Colonic mucosa (tissue), 4 donors: Measurements from ENCODE around the gene CRMP1. TPM values are rescaled to one million over a fixed set of nuclear protein-coding genes. Genes with fewer than 3 reads are reported as not detected.

Experiments used
- DNase-seq: peaks from one replicate; pipeline ENCODE4 v3.0.0-alpha.2; 2020
- H3K27ac ChIP-seq: fragments of 200-600 bp; one replicate; pipeline ENCODE4 v1.8.0; 2021
- H3K27me3 ChIP-seq: fragments of 200-600 bp; one replicate; pipeline ENCODE4 v1.8.0; 2021
- H3K36me3 ChIP-seq: fragments of 200-600 bp; one replicate; pipeline ENCODE4 v1.8.0; 2021
- H3K4me1 ChIP-seq: fragments of 200-600 bp; one replicate; pipeline ENCODE4 v1.8.0; 2021; ENCODE audit warnings: mild to moderate bottlenecking
- H3K4me3 ChIP-seq: fragments of 200-600 bp; one replicate; pipeline ENCODE4 v1.8.0; 2021
- H3K9ac ChIP-seq, 2 donors: one replicate each; pipeline ENCODE4 v1.7.0; 2013; ENCODE audit warnings: control low read depth in 2 of 2, low read depth in 2 of 2, low read length in 2 of 2
- H3K9me3 ChIP-seq: fragments of 200-600 bp; one replicate; pipeline ENCODE4 v1.8.0; 2021
- intact Hi-C: fragments of 100-400 bp; cut with DNase I; formaldehyde crosslinking; loops from one replicate; pipeline ENCODE4 v1.14.1; 2022
- total RNA-seq, 2 donors: library from RNA; stranded (reverse); fragmentation: NEBNext Ultra II Directional in 1 of 2; extraction: Animal tissue kit (Norgen Biotek cat#: 25700) in 1 of 2; gene quantifications; one replicate each; pipeline ENCODE4 v1.2.1, GENCODE V29; 2021
- TF ChIP-seq, protein P1 (sequence below): fragments of 200-600 bp; IDR thresholded peaks from one replicate; pipeline ENCODE4 v1.8.0; 2022; ENCODE audit warnings: antibody characterized with exemption, mild to moderate bottlenecking
- donor health status: healthy.
- donor health status: DM: no; HTN: no; CAD: no.
- donor health status: DM: no; HTN: no; CAD: no.

Gene CRMP1
- total RNA-seq, 2 donors from 2014 or later = 0.49 to 1.2 TPM

DNA sequence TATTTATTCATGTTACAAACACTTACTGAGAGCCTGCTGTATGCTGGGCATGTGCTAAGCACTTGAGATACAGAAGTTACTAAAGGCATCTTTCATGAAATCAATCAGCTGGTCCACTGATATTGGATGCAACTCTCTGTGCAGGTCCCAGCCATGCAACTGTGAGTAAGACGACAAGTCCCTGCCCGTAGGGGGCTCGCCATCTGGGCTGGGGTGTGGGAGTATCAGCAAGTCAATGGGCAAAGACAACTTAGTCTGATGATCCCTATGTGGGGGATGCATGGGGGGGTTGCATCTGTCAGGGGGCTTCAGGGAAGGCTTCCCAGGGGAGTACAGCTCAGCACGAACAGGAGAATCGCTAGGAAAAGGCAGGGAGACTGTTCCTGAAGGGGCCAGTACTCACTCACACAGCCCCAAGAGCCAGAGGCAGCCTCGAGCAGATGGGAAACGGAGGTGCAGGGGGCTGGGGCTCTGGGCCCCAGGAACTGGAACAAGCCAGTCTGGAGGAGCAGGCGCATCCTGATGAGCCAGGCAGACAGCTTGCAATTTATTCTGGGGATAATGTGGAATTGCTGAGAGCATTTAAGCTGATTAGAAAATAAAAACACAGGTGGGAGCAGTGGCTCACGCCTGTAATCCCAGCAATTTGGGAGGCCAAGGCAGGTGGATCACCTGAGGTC lies 40.2 kb downstream of the CRMP1 start:
- Histone ChIP-seq H3K4me3 (no peak overlapping the region), H3K27ac (no peak overlapping the region), H3K36me3 (no peaks in the 10 kb centered on the region), H3K27me3 (no peaks in the 10 kb centered on the region), H3K4me1 (no peaks in the 10 kb centered on the region), H3K9me3 (no peaks in the 10 kb centered on the region), H3K9ac (no peak overlapping the region)
- TF ChIP-seq, protein P1, sequence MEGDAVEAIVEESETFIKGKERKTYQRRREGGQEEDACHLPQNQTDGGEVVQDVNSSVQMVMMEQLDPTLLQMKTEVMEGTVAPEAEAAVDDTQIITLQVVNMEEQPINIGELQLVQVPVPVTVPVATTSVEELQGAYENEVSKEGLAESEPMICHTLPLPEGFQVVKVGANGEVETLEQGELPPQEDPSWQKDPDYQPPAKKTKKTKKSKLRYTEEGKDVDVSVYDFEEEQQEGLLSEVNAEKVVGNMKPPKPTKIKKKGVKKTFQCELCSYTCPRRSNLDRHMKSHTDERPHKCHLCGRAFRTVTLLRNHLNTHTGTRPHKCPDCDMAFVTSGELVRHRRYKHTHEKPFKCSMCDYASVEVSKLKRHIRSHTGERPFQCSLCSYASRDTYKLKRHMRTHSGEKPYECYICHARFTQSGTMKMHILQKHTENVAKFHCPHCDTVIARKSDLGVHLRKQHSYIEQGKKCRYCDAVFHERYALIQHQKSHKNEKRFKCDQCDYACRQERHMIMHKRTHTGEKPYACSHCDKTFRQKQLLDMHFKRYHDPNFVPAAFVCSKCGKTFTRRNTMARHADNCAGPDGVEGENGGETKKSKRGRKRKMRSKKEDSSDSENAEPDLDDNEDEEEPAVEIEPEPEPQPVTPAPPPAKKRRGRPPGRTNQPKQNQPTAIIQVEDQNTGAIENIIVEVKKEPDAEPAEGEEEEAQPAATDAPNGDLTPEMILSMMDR = no peak
- intact Hi-C loops = no loop called here
- no peak for DNase-seq

DNA sequence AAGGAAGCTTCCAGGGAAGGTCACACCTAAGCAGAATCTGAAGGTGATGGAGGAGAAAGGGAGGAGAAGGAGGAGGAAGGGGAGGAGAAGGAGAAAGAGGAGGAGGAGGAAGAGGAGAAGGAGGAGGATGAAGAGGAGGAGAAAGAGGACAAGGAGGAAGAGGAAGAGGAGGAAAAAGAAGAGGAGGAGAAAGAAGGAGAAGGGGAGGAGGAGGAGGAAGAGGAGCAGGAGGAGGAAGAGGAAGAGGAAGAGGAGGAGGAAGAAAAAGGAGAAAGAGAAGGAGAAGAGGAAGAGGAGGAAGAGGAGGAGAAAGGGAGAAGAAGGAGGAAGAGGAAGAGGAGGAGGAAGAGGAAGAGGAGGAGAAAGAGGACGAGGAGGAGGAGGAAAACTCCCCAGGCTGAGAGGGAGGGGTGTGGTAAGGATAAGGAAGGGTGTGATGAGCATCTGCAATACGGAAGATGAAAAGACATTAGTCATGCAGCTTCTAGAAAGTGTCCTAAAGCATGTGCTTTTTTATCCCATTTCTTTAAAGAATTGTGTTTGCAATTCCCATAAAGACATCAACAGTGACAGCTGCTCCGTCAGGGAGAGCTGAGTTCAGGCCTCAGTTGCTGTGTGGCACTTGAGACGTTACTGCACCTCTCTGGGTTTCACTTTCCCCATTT lies 41.1 kb downstream of the CRMP1 start:
- no peak overlapping the region for H3K27ac ChIP-seq
- H3K9ac ChIP-seq = no peak overlapping the region
- no peak for DNase-seq
- TF ChIP-seq, protein P1 = no peak
- no peaks in the 10 kb centered on the region for H3K4me1 ChIP-seq
- intact Hi-C loops = no loop called here
- no peaks in the 10 kb centered on the region for H3K9me3 ChIP-seq
- no peaks in the 10 kb centered on the region for H3K27me3 ChIP-seq
- H3K36me3 ChIP-seq = no peaks in the 10 kb centered on the region
- no peak overlapping the region for H3K4me3 ChIP-seq

DNA sequence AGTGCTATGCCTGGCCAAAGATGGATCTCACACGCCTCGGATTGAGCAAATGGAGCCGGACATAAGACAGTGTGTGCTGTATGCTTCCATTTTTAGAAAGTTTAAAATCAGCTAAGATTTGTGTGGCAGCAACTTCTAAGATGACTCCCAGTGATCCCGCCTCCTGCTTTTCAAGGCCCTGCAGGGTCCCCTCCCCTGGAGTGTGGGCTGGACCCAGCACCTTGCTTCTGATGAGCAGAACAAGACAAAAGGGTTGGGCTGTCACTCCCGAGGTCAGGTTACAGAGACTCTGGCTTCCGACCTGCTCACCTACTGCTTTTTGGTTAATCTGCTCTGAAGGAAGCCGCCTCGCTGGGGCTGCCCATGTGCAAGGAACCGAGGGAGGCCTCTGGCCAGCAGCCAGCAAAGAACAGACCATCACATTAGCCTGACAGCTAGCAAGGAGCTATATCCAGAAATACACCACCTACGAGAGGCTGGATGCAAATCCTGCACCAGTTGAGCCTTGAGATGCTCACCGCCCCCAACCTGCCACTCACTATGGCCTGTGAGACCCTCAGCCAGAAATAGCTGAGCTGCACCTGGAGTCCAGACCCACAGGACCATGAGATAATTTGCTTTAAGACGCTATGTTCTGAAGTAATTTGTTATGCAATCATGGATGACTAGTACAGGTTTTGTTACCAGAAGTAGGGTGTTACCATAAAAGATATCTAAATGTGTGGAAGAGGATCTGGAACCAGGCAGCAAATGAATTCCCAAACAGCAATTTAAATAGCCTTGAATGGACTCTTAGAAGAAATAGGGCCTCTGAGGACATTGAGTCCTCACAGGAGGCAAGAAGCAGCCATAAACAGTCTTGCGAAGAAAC lies 47.6 kb downstream of the CRMP1 start:
- Histone ChIP-seq H3K27me3 (no peaks in the 10 kb centered on the region), H3K36me3 (no peaks in the 10 kb centered on the region), H3K9me3 (no peaks in the 10 kb centered on the region), H3K4me1 (no peaks in the 10 kb centered on the region), H3K4me3 (no peak overlapping the region), H3K9ac (no peak overlapping the region), H3K27ac (no peak overlapping the region)
- TF ChIP-seq, protein P1 = no peak
- DNase-seq = no peak
- intact Hi-C loops = no loop called here

DNA sequence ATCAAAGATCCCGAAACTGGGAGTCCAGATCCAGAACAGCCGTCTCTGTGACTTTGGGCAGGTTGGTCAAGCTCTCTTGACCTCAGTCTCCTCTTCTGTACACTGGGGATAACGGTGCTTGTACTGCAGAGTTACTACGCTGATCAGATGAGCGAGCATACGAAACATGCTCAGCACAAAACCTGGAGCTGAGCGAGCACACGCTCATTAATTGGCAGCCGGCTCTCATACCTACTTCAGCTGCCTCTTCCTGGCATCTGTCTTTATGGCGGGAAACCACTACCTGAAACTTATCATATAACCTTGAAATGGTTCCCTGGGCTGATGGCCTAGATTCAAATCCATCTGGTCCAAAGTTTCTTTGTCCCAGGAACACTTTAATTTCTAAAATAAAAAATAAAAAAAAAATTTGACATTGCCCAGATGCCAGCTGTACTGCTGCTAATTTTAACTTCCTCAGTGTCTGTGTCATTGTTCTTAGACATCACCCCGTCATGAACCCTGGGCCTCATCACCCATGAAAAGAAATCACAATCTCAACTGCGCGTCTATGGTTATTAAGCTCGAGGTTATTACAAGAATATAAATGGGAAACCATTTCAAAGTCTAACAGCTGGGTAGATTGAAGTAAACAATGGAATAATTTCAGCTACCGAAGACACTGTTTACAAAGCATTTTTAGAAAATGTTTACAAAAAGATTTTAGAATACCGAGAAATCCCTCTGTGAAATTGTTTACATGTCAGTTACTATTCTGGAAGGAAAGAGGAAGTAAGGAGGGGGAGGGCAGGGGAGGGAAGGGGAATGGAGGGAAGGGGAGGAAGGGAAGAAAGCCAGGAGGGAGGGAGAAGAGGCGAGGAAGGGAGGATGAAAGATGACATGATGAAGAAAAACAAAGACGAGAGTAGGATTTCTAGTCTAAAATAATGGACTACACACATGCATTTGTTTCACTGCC lies 49.0 kb downstream of the CRMP1 start:
- H3K27me3 ChIP-seq = no peaks in the 10 kb centered on the region
- no peak overlapping the region for H3K4me3 ChIP-seq
- H3K9ac ChIP-seq = no peak overlapping the region
- H3K4me1 ChIP-seq = no peaks in the 10 kb centered on the region
- no peaks in the 10 kb centered on the region for H3K36me3 ChIP-seq
- intact Hi-C loops = no loop called here
- no peaks in the 10 kb centered on the region for H3K9me3 ChIP-seq
- no peak for DNase-seq
- TF ChIP-seq, protein P1 = no peak
- H3K27ac ChIP-seq = no peak overlapping the region

DNA sequence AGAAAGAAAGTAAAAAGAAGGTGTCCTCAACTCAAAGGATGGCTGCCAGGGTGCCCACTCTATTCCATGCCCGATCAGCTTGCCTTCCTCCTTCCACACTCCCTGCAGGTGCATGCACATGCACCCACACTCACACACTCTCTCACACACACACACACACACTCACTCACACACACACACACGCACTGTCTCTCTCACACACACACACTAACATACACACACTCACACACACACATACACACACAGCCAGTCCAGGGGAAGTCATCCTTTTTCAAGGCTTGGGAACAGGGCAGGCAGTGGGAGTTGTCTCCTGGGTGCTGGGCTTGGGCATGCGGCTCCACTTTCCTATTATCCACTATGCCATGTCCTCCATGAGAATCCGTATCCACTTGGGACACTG lies 50.4 kb downstream of the CRMP1 start:
- DNase-seq = no peak
- Histone ChIP-seq H3K4me3 (no peak overlapping the region), H3K9ac (no peak overlapping the region), H3K4me1 (no peaks in the 10 kb centered on the region), H3K27me3 (no peaks in the 10 kb centered on the region), H3K36me3 (no peaks in the 10 kb centered on the region), H3K9me3 (no peaks in the 10 kb centered on the region), H3K27ac (no peak overlapping the region)
- TF ChIP-seq, protein P1 = no peak
- intact Hi-C loops = no loop called here
